GM13977 (cell line): ENCODE measurements around the gene DPCD.

Experiments used
- DNase-seq: peaks from one replicate; pipeline ENCODE4 v3.0.0; 2012; ENCODE audit warnings: low spot score
- in situ Hi-C: fragments of 300-500 bp; cut with MboI; formaldehyde crosslinking; loops from one replicate; pipeline ENCODE4 v1.12.0; 2022; ENCODE audit warnings: low sequenced_read_pairs, low pct_unique_long_range_greater_than_20kb, mixed read lengths, inconsistent platforms; ENCODE audit not compliant: unreplicated experiment
- TF ChIP-seq, protein P1 (sequence below): IDR thresholded peaks from 2 replicates; pipeline ENCODE4 v1.5.1; 2012; ENCODE audit warnings: mild to moderate bottlenecking, control low read depth; ENCODE audit not compliant: insufficient read depth; ENCODE audit errors: extremely low read depth, missing control alignments

DPCD gene

GRCh38 chr10:101655570-101655969 is 67.4 kb downstream of the DPCD start:
- no peak for DNase-seq
- in situ Hi-C loops = no loop called here
- TF ChIP-seq, protein P1, sequence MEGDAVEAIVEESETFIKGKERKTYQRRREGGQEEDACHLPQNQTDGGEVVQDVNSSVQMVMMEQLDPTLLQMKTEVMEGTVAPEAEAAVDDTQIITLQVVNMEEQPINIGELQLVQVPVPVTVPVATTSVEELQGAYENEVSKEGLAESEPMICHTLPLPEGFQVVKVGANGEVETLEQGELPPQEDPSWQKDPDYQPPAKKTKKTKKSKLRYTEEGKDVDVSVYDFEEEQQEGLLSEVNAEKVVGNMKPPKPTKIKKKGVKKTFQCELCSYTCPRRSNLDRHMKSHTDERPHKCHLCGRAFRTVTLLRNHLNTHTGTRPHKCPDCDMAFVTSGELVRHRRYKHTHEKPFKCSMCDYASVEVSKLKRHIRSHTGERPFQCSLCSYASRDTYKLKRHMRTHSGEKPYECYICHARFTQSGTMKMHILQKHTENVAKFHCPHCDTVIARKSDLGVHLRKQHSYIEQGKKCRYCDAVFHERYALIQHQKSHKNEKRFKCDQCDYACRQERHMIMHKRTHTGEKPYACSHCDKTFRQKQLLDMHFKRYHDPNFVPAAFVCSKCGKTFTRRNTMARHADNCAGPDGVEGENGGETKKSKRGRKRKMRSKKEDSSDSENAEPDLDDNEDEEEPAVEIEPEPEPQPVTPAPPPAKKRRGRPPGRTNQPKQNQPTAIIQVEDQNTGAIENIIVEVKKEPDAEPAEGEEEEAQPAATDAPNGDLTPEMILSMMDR = no peak

- no peak for DNase-seq
- TF ChIP-seq, protein P1 = no peak
- in situ Hi-C loops = no loop called here
Measured at GRCh38 chr10:101656890-101657289, 68.8 kb downstream of the DPCD start.

DNA sequence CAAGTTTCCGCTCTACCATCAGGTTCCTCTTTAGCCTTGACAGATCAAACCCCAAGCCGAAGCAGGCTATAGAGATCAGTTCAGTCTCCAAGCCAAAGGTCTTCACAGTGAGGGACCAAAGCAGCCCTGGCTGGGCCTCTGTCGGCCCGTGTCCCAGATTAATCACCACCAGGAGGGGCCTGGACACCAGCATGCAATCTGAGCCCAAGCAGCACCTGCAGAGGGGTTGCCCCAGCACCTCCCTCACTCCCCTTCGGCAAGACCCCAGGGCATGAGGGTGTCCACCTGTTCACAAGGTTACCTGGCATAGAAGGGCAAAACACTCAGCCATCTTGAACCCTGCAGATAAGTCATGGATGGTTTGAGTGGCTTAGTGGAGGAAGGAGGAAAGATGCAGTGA is 70.9 kb downstream of the DPCD start:
- in situ Hi-C loops = no loop called here
- DNase-seq = no peak
- TF ChIP-seq, protein P1 = no peak
